Loucy (cell line): ENCODE data around the gene ARHGEF17.
A peak's percentile ranks its signal among the peaks of the same experiment; 100 is the strongest.

ENCODE experiments used
- H2AFZ ChIP-seq: fragments of 200-600 bp; sonication (generic); 2 replicates; pipeline ENCODE4 v1.6.0; 2016; ENCODE audit warnings: antibody characterized with exemption, mild to moderate bottlenecking, low read length, moderate library complexity
- H3F3A ChIP-seq: fragments of 200-600 bp; 2 replicates; pipeline ENCODE4 v1.6.0; 2016; ENCODE audit warnings: antibody characterized with exemption, low read depth, mild to moderate bottlenecking
- H3K27me3 ChIP-seq: fragments of 200-600 bp; sonication (generic); 2 replicates; pipeline ENCODE4 v1.6.1; 2014; ENCODE audit warnings: low read length, mild to moderate bottlenecking; ENCODE audit not compliant: insufficient read depth, poor library complexity, severe bottlenecking
- H3K36me3 ChIP-seq: fragments of 200-600 bp; sonication (generic); 2 replicates; pipeline ENCODE4 v1.6.1; 2016; ENCODE audit warnings: low read length; ENCODE audit not compliant: insufficient read depth
- H3K4me1 ChIP-seq: fragments of 200-600 bp; sonication (generic); 2 replicates; pipeline ENCODE4 v1.5.1; 2014; ENCODE audit warnings: low read length, mild to moderate bottlenecking; ENCODE audit not compliant: insufficient read depth, poor library complexity, severe bottlenecking
- H3K4me2 ChIP-seq: fragments of 200-600 bp; sonication (generic); 2 replicates; pipeline ENCODE4 v1.6.0; 2014; ENCODE audit warnings: antibody characterized with exemption, low read length, low read depth, mild to moderate bottlenecking; ENCODE audit not compliant: poor library complexity, severe bottlenecking
- H3K4me3 ChIP-seq: fragments of 200-600 bp; sonication (generic); 2 replicates; pipeline ENCODE4 v1.5.1; 2014; ENCODE audit warnings: low read length, mild to moderate bottlenecking, mixed read lengths; ENCODE audit not compliant: poor library complexity, severe bottlenecking
- H3K79me2 ChIP-seq: fragments of 200-600 bp; sonication (generic); 2 replicates; pipeline ENCODE4 v1.6.1; 2014; ENCODE audit warnings: low read length; ENCODE audit not compliant: insufficient read depth
- H3K9ac ChIP-seq: fragments of 200-600 bp; sonication (generic); 2 replicates; pipeline ENCODE4 v1.6.0; 2014; ENCODE audit warnings: mild to moderate bottlenecking, low read depth, low read length, moderate library complexity; ENCODE audit not compliant: poor library complexity, severe bottlenecking
- H3K9me2 ChIP-seq: fragments of 200-600 bp; sonication (generic); replicated peaks from 2 replicates; pipeline ENCODE4 v1.6.1; 2016; ENCODE audit warnings: low read depth, low read length, mixed read lengths
- H3K9me3 ChIP-seq: fragments of 200-600 bp; sonication (generic); 2 replicates; pipeline ENCODE4 v1.6.1; 2014; ENCODE audit warnings: mild to moderate bottlenecking, antibody characterized with exemption, low read length, low read depth; ENCODE audit not compliant: insufficient read depth
- H4K20me1 ChIP-seq: fragments of 200-600 bp; sonication (generic); 2 replicates; pipeline ENCODE4 v1.6.0; 2014; ENCODE audit warnings: antibody characterized with exemption, low read length, mild to moderate bottlenecking; ENCODE audit not compliant: insufficient read depth, poor library complexity, severe bottlenecking
- CTCF ChIP-seq: fragments of 200-600 bp; sonication (generic); conservative IDR thresholded peaks from 2 replicates; pipeline ENCODE4 v1.5.1; 2014; ENCODE audit warnings: mild to moderate bottlenecking, antibody characterized with exemption, low read length
- EZH2phosphoT487 ChIP-seq: fragments of 200-600 bp; IDR thresholded peaks from 2 replicates; pipeline ENCODE4 v1.6.1; 2018; ENCODE audit warnings: antibody characterized with exemption, mild to moderate bottlenecking, moderate library complexity, borderline replicate concordance

The ARHGEF17 gene

GRCh38 chr11:73393479-73394415, 85.7 kb downstream of the ARHGEF17 start:
- no peaks in the 10 kb centered on the region for H3K9me3 ChIP-seq
- H4K20me1 ChIP-seq: no peaks in the 10 kb centered on the region
- no peaks in the 10 kb centered on the region for H3K27me3 ChIP-seq
- H3K9me2 ChIP-seq: no peaks in the 10 kb centered on the region
- no peak overlapping the region for H3K9ac ChIP-seq
- no peaks in the 10 kb centered on the region for H3K4me1 ChIP-seq
- H3K4me2 ChIP-seq: no peak overlapping the region
- no peak overlapping the region for H2AFZ ChIP-seq
- H3K36me3 ChIP-seq: peaks cover 77% of the 10 kb centered on the region; the same call in 1 of the 2 replicates
- peak; percentile 85 for TF ChIP-seq CTCF
- no peak for TF ChIP-seq EZH2phosphoT487
- H3F3A ChIP-seq: no peaks in the 10 kb centered on the region
- H3K79me2 ChIP-seq: peaks cover 7% of the 10 kb centered on the region; the same call in 1 of the 2 replicates
- no peak overlapping the region for H3K4me3 ChIP-seq

GRCh38 chr11:73394416-73395296, 86.6 kb downstream of the ARHGEF17 start:
- Histone ChIP-seq H3K36me3 (peaks cover 73% of the 10 kb centered on the region; the same call in 1 of the 2 replicates), H3K4me1 (peaks cover 3% of the 10 kb centered on the region), H3K27me3 (no peaks in the 10 kb centered on the region), H4K20me1 (no peaks in the 10 kb centered on the region), H3K4me3 (no peak overlapping the region), H3K4me2 (no peak overlapping the region), H3K79me2 (no peaks in the 10 kb centered on the region; the same call in 1 of the 2 replicates), H3K9me3 (no peaks in the 10 kb centered on the region), H3K9ac (no peak overlapping the region), H2AFZ (no peak overlapping the region), H3F3A (no peaks in the 10 kb centered on the region), H3K9me2 (no peaks in the 10 kb centered on the region)
- TF ChIP-seq CTCF: no peak
- no peak for TF ChIP-seq EZH2phosphoT487

GRCh38 chr11:73395297-73396208, 87.5 kb downstream of the ARHGEF17 start:
- peaks cover 3% of the 10 kb centered on the region for H3K4me1 ChIP-seq
- no peak overlapping the region for H2AFZ ChIP-seq
- H3K4me2 ChIP-seq: no peak overlapping the region
- H3K79me2 ChIP-seq: no peaks in the 10 kb centered on the region; the same call in 1 of the 2 replicates
- H3K4me3 ChIP-seq: no peak overlapping the region
- H3K9ac ChIP-seq: no peak overlapping the region
- no peaks in the 10 kb centered on the region for H4K20me1 ChIP-seq
- H3K27me3 ChIP-seq: no peaks in the 10 kb centered on the region
- no peaks in the 10 kb centered on the region for H3F3A ChIP-seq
- H3K36me3 ChIP-seq: peaks cover 68% of the 10 kb centered on the region; the same call in 1 of the 2 replicates
- TF ChIP-seq CTCF: no peak
- TF ChIP-seq EZH2phosphoT487: no peak
- H3K9me3 ChIP-seq: no peaks in the 10 kb centered on the region
- H3K9me2 ChIP-seq: no peaks in the 10 kb centered on the region
